Spleen (tissue), 11 donors: ENCODE results near the gene TEX29. TPM values are rescaled to one million over a fixed set of nuclear protein-coding genes. Genes with fewer than 3 reads are reported as not detected.

Experiments used
- DNase-seq: peaks from one replicate; pipeline ENCODE4 v3.0.0-alpha.2; 2020
- H3K27ac ChIP-seq, 8 donors: fragments of 200-600 bp; sonication (generic) in 7 of 8; 1 replicate in 4 of 8; 2 replicates in 4 of 8; pipeline versions ENCODE4 v1.5.0 to v1.8.0; 2016 to 2021; ENCODE audit warnings: inconsistent platforms in 4 of 8, mild to moderate bottlenecking in 4 of 8, moderate library complexity in 1 of 8
- H3K27me3 ChIP-seq, 7 donors: fragments of 200-600 bp; sonication (generic) in 6 of 7; replicated peaks in 1 of 7; 1 replicate in 4 of 7; 2 replicates in 3 of 7; pipeline versions ENCODE4 v1.5.0 to v1.8.0; 2016 to 2021; ENCODE audit warnings: inconsistent platforms in 3 of 7, mild to moderate bottlenecking in 1 of 7
- H3K36me3 ChIP-seq, 6 donors: fragments of 200-600 bp; sonication (generic) in 5 of 6; 1 replicate in 4 of 6; 2 replicates in 2 of 6; pipeline versions ENCODE4 v1.5.0 to v1.8.0; 2016 to 2021; ENCODE audit warnings: inconsistent platforms in 2 of 6
- H3K4me1 ChIP-seq, 6 donors: fragments of 200-600 bp; sonication (generic) in 5 of 6; 1 replicate in 3 of 6; 2 replicates in 3 of 6; pipeline versions ENCODE4 v1.5.0 to v1.8.0; 2016 to 2021; ENCODE audit warnings: inconsistent platforms in 3 of 6
- H3K4me3 ChIP-seq, 8 donors: fragments of 200-600 bp; sonication (generic) in 7 of 8; 1 replicate in 4 of 8; 2 replicates in 4 of 8; pipeline versions ENCODE4 v1.5.0 to v1.8.0; 2016 to 2021; ENCODE audit warnings: inconsistent platforms in 4 of 8, mild to moderate bottlenecking in 4 of 8, moderate library complexity in 2 of 8
- H3K9me3 ChIP-seq, 8 donors: fragments of 200-600 bp; sonication (generic) in 7 of 8; 1 replicate in 4 of 8; 2 replicates in 4 of 8; pipeline versions ENCODE4 v1.5.0 to v1.8.0; 2016 to 2021; ENCODE audit warnings: inconsistent platforms in 4 of 8
- CTCF ChIP-seq, 11 experiments: fragments of 200-600 bp in 7 of 11; fragments of 450-650 bp in 4 of 11; sonication (generic) in 4 of 11; IDR thresholded peaks in 8 of 11; conservative IDR thresholded peaks in 3 of 11; 1 replicate in 7 of 11; 2 replicates in 4 of 11; pipeline versions ENCODE4 v1.4.0 to v1.8.0; 2016 to 2021; ENCODE audit warnings: antibody characterized with exemption in 11 of 11, inconsistent platforms in 4 of 11, mild to moderate bottlenecking in 1 of 11
- POLR2A ChIP-seq, 3 donors: fragments of 450-650 bp; IDR thresholded peaks; one replicate each; pipeline ENCODE4 v1.5.1; 2017; ENCODE audit warnings: antibody characterized with exemption in 3 of 3, mild to moderate bottlenecking in 1 of 3
- POLR2AphosphoS5 ChIP-seq, 3 donors: sonication (generic); formaldehyde crosslinking; IDR thresholded peaks; one replicate each; pipeline ENCODE4 v1.5.1; 2017; ENCODE audit warnings: antibody characterized with exemption in 3 of 3
- WGBS, 5 donors: extraction: QIAGEN DNeasy Blood & Tissue Kit in 3 of 5; methylation state at CpG; one replicate each; pipeline versions ENCODE4 v1.1.5 to v1.1.7; 2013 to 2018; 5-methylcytosine and 5-hydroxymethylcytosine counted together
- intact Hi-C: fragments of 100-400 bp; cut with DNase I; formaldehyde crosslinking; loops from one replicate; pipeline ENCODE4 v1.15.0; 2023; ENCODE audit warnings: low total_unique reads
- polyA plus RNA-seq, 3 donors: library from polyadenylated mRNA; stranded (reverse); fragments of 200-250 nt; gene quantifications; one replicate each; pipeline ENCODE4 v1.2.1, GENCODE V29; 2013
- total RNA-seq, 7 donors: library from RNA; depleted of rRNA in 3 of 7; stranded (reverse); fragments of >200 nt in 3 of 7; fragmentation: NEBNext Ultra II Directional in 4 of 7; extraction: Animal tissue kit (Norgen Biotek cat#: 25700) in 4 of 7; gene quantifications; one replicate each; pipeline versions ENCODE4 v1.1.0 to v1.2.1, GENCODE V29; 2016 to 2021
- donor health status: healthy with polysubstance abuse.
- donor health status: DM: no; HTN: no; CAD: no; lungs with moderate emphysema.
- donor health status: DM: no; HTN: no; CAD: no.
- donor health status: Bipolar disorder and iron deficiency.
- donor health status: healthy.
- donor health status: DM: no; HTN: no; CAD: no.
- donor health status: DM: yes; HTN: yes; CAD: no.

TEX29 gene
- total and polyA plus RNA-seq, 10 donors, result 0.54 to 1.7 (median 0.70) TPM; not detected in 4

DNA sequence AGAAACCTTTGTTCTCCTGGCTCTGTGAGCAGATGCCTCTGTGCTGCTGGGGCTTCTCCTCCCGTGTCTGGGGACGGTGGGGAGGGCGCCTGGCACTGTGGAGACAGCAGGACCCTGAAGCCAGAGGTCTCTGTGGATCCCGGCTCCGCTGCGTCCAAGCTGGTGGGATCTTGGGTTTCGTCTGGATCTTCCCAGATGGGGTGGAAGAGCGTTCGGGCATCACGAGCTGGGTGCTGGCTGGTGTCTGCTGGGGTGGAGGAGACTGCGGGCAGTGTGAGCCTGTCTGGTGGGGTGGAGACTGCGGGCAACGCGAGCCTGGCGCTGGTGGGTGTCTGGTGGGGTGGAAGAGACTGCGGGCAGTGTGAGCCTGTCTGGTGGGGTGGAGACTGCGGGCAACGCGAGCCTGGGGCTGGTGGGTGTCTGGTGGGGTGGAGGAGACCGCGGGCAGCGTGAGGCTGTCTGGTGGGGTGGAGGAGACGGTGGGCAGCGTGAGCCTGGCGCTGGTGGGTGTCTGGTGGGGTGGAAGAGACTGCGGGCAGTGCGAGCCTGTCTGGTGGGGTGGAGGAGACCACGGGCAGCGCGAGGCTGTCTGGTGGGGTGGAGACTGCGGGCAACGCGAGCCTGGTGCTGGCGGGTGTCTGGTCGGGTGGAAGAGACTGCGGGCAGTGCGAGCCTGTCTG lies 5.6 kb downstream of the TEX29 start:
- no peak for TF ChIP-seq POLR2AphosphoS5 (IDR thresholded peaks at IDR 0.05)
- no peak for TF ChIP-seq POLR2A (IDR thresholded peaks at IDR 0.05)
- no peak for TF ChIP-seq CTCF (IDR thresholded peaks at IDR 0.05 in 8 of 11, conservative IDR thresholded peaks at IDR 0.05 in 3 of 11)
- Histone ChIP-seq H3K27ac (no peak overlapping the region), H3K9me3 (no peaks in the 10 kb centered on the region), H3K4me1 (no peaks in the 10 kb centered on the region), H3K27me3 (no peaks in the 10 kb centered on the region), H3K4me3 (no peak overlapping the region), H3K36me3 (peaks cover 0 to 11% (median 0%) of the 10 kb centered on the region in 6 donors)
- intact Hi-C loops, result no loop called here
- 81 to 93% (median 89%) methylated on average over 31 to 37 of the region's 37 CpGs for WGBS, 5 donors
- DNase-seq, result peak; percentile 60

DNA sequence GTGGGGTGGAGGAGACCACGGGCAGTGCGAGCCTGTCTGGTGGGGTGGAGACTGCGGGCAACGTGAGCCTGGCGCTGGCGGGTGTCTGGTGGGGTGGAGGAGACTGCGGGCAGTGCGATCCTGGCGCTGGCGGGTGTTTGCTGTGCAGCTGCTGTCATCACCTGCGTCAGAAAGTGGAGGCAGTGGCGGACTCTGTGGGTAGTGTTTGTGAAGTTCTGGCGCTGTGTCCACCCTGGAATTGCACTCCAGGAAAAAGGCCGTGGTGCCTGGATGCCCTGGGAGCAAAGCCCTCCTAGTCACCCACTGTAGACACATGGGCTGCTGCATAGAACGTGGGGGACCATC lies 6.2 kb downstream of the TEX29 start:
- H3K27me3 ChIP-seq, result no peaks in the 10 kb centered on the region
- intact Hi-C loops, result no loop called here
- no peak for DNase-seq
- TF ChIP-seq POLR2A (IDR thresholded peaks at IDR 0.05) (no peak), POLR2AphosphoS5 (IDR thresholded peaks at IDR 0.05) (no peak), CTCF (IDR thresholded peaks at IDR 0.05 in 8 of 11, conservative IDR thresholded peaks at IDR 0.05 in 3 of 11) (no peak)
- no peaks in the 10 kb centered on the region for H3K9me3 ChIP-seq
- H3K36me3 ChIP-seq, result peaks cover 0 to 11% (median 0%) of the 10 kb centered on the region in 6 donors
- no peak overlapping the region for H3K27ac ChIP-seq
- no peak overlapping the region for H3K4me3 ChIP-seq
- no peaks in the 10 kb centered on the region for H3K4me1 ChIP-seq
- WGBS, 5 donors, result 80 to 95% (median 92%) methylated on average over 12 to 15 of the region's 15 CpGs

DNA sequence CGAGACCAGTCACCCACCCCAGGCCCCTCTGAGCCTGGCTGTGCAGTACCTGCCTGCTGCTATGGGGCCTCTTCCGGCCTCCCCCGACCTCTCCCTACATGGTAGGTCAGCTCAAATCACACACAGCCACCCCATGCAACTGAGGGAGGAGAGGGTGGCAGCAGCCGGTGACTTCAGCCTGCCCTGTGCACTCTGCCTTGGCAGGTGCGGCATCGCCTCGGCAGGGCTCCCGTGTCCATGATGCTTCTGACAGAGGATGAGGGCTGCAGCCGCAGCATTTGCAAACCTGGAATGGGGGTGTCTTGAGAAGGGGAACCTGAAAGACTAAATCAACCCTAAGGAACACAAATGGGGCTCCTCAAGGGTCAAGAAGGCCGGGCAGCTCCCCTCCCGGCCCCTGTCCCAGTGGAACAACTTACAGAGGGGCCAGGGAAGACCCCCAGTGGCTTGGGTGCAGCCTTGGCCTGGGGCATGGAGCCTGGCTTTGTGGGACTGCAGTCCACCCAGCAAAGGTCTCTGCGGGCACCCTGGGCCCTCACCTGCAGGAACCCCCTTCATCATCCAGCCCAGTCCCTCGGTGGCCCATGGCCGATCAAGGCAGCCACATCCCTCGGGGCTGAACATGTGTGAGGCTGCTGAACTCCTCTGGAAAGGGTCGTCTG lies 6.7 kb downstream of the TEX29 start:
- no peak overlapping the region for H3K27ac ChIP-seq
- no peaks in the 10 kb centered on the region for H3K27me3 ChIP-seq
- no peak overlapping the region for H3K4me3 ChIP-seq
- peak; percentile 67 for DNase-seq
- H3K9me3 ChIP-seq, result no peaks in the 10 kb centered on the region
- peaks cover 0 to 11% (median 0%) of the 10 kb centered on the region in 6 donors for H3K36me3 ChIP-seq
- TF ChIP-seq POLR2A (IDR thresholded peaks at IDR 0.05) (no peak), CTCF (IDR thresholded peaks at IDR 0.05 in 8 of 11, conservative IDR thresholded peaks at IDR 0.05 in 3 of 11) (no peak), POLR2AphosphoS5 (IDR thresholded peaks at IDR 0.05) (no peak)
- intact Hi-C loops, result no loop called here
- 80 to 89% (median 87%) methylated on average over 9 to 16 of the region's 16 CpGs for WGBS, 5 donors
- no peaks in the 10 kb centered on the region for H3K4me1 ChIP-seq
